Activated CD8-positive, alpha-beta memory T cell treated with anti-CD3 and anti-CD28 coated beads, Interleukin-2, amount 50 U/mL, for 48 hours (primary cell): ENCODE measurements around the gene DNAH17.
A peak's percentile ranks its signal among the peaks of the same experiment; 100 is the strongest.
"Not testable (repeated sequence)": the region's sequence is repeated elsewhere in the genome, so short reads cannot be mapped to it uniquely, and the experiment has no call there.

ENCODE experiments used
- DNase-seq: peaks from one replicate; pipeline ENCODE4 v3.0.0-alpha.2; 2020

Gene DNAH17

GRCh38 chr17:78522031-78522809 is 55.0 kb downstream of the DNAH17 start:
- DNase-seq, result no peak

- no peak for DNase-seq
Observed at GRCh38 chr17:78517421-78517820, 59.8 kb downstream of the DNAH17 start.

GRCh38 chr17:78515480-78515879 is 61.7 kb downstream of the DNAH17 start:
- no peak for DNase-seq

- no peak for DNase-seq
Observed at GRCh38 chr17:78514521-78514920, 62.7 kb downstream of the DNAH17 start.

GRCh38 chr17:78512976-78513375 is 64.2 kb downstream of the DNAH17 start:
- DNase-seq, result no peak

GRCh38 chr17:78510141-78511075 is 66.8 kb downstream of the DNAH17 start:
- DNase-seq, result no peak

- no peak for DNase-seq
Observed at GRCh38 chr17:78507526-78507925, 69.7 kb downstream of the DNAH17 start.

- DNase-seq, result no peak
Observed at GRCh38 chr17:78506454-78507309, 70.5 kb downstream of the DNAH17 start.

GRCh38 chr17:78504156-78504925 is 72.9 kb downstream of the DNAH17 start:
- no peak for DNase-seq

- not testable (repeated sequence) for DNase-seq
Observed at GRCh38 chr17:78503388-78503787, 73.8 kb downstream of the DNAH17 start.

- no peak for DNase-seq
Observed at GRCh38 chr17:78502611-78503148, 74.5 kb downstream of the DNAH17 start.

GRCh38 chr17:78501241-78502036 is 75.8 kb downstream of the DNAH17 start:
- DNase-seq, result no peak

GRCh38 chr17:78500806-78501205 is 76.4 kb downstream of the DNAH17 start:
- no peak for DNase-seq

GRCh38 chr17:78499715-78500540 is 77.3 kb downstream of the DNAH17 start:
- no peak for DNase-seq

GRCh38 chr17:78498848-78499247 is 78.3 kb downstream of the DNAH17 start:
- no peak for DNase-seq

GRCh38 chr17:78497115-78497540 is 80.1 kb downstream of the DNAH17 start:
- DNase-seq, result peak; percentile 69

GRCh38 chr17:78496311-78496710 is 80.9 kb downstream of the DNAH17 start:
- no peak for DNase-seq

- no peak for DNase-seq
Observed at GRCh38 chr17:78495634-78496033, 81.6 kb downstream of the DNAH17 start.

- no peak for DNase-seq
Observed at GRCh38 chr17:78494696-78495330, 82.4 kb downstream of the DNAH17 start.
